ENCODE data around the gene TTC3. TPM values are rescaled to one million over a fixed set of nuclear protein-coding genes. Genes with fewer than 3 reads are reported as not detected.

Gene TTC3
- total and polyA plus RNA-seq, 9 of the 15 experiments (the other 6 are each of a cell fraction or from before 2014, with no cell fraction given), result 17.5 to 92.0 (median 59.5) TPM

DNA sequence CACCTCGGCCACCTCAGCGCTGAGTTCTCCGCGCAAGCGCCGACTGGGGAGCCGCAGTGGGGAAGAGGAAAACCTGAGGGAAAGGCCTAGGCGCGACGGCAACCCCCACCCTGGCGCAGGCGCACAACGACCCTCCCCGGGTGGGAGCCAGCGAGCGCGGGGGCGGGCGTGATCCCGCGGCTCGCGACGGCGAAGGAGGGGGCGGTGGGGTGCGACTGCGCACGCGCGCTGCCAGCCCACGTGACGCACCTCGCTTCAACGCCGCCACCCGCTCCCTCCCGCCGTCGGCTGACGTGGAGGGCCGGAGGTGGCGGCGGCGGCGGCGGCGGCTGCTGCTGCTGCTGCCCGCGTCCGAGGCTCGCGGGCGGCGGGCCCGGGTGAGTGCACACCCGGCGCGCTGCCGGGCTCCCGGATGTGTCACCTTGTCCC, at the start of gene TTC3, which contains the start of gene PIGP (continued):
- TF ChIP-seq, protein P1, sequence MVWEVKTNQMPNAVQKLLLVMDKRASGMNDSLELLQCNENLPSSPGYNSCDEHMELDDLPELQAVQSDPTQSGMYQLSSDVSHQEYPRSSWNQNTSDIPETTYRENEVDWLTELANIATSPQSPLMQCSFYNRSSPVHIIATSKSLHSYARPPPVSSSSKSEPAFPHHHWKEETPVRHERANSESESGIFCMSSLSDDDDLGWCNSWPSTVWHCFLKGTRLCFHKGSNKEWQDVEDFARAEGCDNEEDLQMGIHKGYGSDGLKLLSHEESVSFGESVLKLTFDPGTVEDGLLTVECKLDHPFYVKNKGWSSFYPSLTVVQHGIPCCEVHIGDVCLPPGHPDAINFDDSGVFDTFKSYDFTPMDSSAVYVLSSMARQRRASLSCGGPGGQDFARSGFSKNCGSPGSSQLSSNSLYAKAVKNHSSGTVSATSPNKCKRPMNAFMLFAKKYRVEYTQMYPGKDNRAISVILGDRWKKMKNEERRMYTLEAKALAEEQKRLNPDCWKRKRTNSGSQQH (CRISPR knock-in tag; IDR thresholded peaks at IDR 0.05), result no peak
- no peak for TF ChIP-seq TAF9B (IDR thresholded peaks at IDR 0.05; ENCODE audit: partially characterized antibody)
- 0 out of 2 replicates have a peak, but pooled peaks have one; percentile 15 for TF ChIP-seq ZNF282 (CRISPR knock-in tag; IDR thresholded peaks at IDR 0.05)
- TF ChIP-seq, protein P2, sequence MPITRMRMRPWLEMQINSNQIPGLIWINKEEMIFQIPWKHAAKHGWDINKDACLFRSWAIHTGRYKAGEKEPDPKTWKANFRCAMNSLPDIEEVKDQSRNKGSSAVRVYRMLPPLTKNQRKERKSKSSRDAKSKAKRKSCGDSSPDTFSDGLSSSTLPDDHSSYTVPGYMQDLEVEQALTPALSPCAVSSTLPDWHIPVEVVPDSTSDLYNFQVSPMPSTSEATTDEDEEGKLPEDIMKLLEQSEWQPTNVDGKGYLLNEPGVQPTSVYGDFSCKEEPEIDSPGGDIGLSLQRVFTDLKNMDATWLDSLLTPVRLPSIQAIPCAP (CRISPR knock-in tag; IDR thresholded peaks at IDR 0.05; ENCODE audit: borderline replicate concordance), result no peak
- TF ChIP-seq, protein P3, sequence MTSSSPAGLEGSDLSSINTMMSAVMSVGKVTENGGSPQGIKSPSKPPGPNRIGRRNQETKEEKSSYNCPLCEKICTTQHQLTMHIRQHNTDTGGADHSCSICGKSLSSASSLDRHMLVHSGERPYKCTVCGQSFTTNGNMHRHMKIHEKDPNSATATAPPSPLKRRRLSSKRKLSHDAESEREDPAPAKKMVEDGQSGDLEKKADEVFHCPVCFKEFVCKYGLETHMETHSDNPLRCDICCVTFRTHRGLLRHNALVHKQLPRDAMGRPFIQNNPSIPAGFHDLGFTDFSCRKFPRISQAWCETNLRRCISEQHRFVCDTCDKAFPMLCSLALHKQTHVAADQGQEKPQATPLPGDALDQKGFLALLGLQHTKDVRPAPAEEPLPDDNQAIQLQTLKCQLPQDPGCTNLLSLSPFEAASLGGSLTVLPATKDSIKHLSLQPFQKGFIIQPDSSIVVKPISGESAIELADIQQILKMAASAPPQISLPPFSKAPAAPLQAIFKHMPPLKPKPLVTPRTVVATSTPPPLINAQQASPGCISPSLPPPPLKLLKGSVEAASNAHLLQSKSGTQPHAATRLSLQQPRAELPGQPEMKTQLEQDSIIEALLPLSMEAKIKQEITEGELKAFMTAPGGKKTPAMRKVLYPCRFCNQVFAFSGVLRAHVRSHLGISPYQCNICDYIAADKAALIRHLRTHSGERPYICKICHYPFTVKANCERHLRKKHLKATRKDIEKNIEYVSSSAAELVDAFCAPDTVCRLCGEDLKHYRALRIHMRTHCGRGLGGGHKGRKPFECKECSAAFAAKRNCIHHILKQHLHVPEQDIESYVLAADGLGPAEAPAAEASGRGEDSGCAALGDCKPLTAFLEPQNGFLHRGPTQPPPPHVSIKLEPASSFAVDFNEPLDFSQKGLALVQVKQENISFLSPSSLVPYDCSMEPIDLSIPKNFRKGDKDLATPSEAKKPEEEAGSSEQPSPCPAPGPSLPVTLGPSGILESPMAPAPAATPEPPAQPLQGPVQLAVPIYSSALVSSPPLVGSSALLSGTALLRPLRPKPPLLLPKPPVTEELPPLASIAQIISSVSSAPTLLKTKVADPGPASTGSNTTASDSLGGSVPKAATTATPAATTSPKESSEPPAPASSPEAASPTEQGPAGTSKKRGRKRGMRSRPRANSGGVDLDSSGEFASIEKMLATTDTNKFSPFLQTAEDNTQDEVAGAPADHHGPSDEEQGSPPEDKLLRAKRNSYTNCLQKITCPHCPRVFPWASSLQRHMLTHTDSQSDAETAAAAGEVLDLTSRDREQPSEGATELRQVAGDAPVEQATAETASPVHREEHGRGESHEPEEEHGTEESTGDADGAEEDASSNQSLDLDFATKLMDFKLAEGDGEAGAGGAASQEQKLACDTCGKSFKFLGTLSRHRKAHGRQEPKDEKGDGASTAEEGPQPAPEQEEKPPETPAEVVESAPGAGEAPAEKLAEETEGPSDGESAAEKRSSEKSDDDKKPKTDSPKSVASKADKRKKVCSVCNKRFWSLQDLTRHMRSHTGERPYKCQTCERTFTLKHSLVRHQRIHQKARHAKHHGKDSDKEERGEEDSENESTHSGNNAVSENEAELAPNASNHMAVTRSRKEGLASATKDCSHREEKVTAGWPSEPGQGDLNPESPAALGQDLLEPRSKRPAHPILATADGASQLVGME (CRISPR knock-in tag; IDR thresholded peaks at IDR 0.05), result no peak
- TF ChIP-seq HNRNPL (IDR thresholded peaks at IDR 0.05; ENCODE audit: low read depth, low read length), result no peak; the same call in 1 of the 2 replicates
- no peak for TF ChIP-seq FOXM1 (IDR thresholded peaks at IDR 0.05; ENCODE audit: low read depth)
- no peak for TF ChIP-seq FOXM1 (CRISPR knock-in tag; IDR thresholded peaks at IDR 0.05; ENCODE audit: low read depth)
- TF ChIP-seq SMAD4 (CRISPR knock-in tag; conservative IDR thresholded peaks at IDR 0.05), result peak; percentile 86
- no peak for TF ChIP-seq ARID1B (IDR thresholded peaks at IDR 0.05)
- TF ChIP-seq PHF21A (IDR thresholded peaks at IDR 0.05; ENCODE audit: borderline replicate concordance, low read depth), result no peak
- peak; percentile 51; the same call in 1 of the 2 replicates for TF ChIP-seq ZNF24 (IDR thresholded peaks at IDR 0.05)
- TF ChIP-seq, protein P4, sequence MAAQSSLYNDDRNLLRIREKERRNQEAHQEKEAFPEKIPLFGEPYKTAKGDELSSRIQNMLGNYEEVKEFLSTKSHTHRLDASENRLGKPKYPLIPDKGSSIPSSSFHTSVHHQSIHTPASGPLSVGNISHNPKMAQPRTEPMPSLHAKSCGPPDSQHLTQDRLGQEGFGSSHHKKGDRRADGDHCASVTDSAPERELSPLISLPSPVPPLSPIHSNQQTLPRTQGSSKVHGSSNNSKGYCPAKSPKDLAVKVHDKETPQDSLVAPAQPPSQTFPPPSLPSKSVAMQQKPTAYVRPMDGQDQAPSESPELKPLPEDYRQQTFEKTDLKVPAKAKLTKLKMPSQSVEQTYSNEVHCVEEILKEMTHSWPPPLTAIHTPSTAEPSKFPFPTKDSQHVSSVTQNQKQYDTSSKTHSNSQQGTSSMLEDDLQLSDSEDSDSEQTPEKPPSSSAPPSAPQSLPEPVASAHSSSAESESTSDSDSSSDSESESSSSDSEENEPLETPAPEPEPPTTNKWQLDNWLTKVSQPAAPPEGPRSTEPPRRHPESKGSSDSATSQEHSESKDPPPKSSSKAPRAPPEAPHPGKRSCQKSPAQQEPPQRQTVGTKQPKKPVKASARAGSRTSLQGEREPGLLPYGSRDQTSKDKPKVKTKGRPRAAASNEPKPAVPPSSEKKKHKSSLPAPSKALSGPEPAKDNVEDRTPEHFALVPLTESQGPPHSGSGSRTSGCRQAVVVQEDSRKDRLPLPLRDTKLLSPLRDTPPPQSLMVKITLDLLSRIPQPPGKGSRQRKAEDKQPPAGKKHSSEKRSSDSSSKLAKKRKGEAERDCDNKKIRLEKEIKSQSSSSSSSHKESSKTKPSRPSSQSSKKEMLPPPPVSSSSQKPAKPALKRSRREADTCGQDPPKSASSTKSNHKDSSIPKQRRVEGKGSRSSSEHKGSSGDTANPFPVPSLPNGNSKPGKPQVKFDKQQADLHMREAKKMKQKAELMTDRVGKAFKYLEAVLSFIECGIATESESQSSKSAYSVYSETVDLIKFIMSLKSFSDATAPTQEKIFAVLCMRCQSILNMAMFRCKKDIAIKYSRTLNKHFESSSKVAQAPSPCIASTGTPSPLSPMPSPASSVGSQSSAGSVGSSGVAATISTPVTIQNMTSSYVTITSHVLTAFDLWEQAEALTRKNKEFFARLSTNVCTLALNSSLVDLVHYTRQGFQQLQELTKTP (IDR thresholded peaks at IDR 0.05; ENCODE audit: low read depth in 1 of 2, partially characterized antibody in 2 of 2), result no peak
- TF ChIP-seq ZNF444 (CRISPR knock-in tag; IDR thresholded peaks at IDR 0.05), result no peak
- no peak for TF ChIP-seq ZSCAN29 (IDR thresholded peaks at IDR 0.05)
- no peak for TF ChIP-seq NFRKB (IDR thresholded peaks at IDR 0.05; ENCODE audit: low read depth)
- TF ChIP-seq RFX1 (IDR thresholded peaks at IDR 0.05), result no peak
- TF ChIP-seq POLR2H (tag; IDR thresholded peaks at IDR 0.05; ENCODE audit: low read depth), result peak; percentile 90
- TF ChIP-seq EGR1 (conservative IDR thresholded peaks at IDR 0.05), result no peak; the same call in 1 of the 2 replicates
